Activated naive CD8-positive, alpha-beta T cell treated with anti-CD3 and anti-CD28 coated beads, Interleukin-2, amount 50 U/mL, for 24 hours (primary cell): Measurements from ENCODE around the gene TAF1B.
"Not testable (repeated sequence)": the region's sequence is repeated elsewhere in the genome, so short reads cannot be mapped to it uniquely, and the experiment has no call there.

Experiments
- ATAC-seq: fragments of 150-1000 bp; cut with Tn5 transposase; one replicate; pipeline ENCODE4 v1.10.0; 2021
- DNase-seq: peaks from one replicate; pipeline ENCODE4 v3.0.0; 2021
- H3K27ac Mint-ChIP-seq: one replicate; pipeline ENCODE4 v1.8.0; 2021; ENCODE audit warnings: mild to moderate bottlenecking, mixed read lengths
- H3K27me3 Mint-ChIP-seq: one replicate; pipeline ENCODE4 v1.8.0; 2021; ENCODE audit warnings: mixed read lengths
- H3K36me3 Mint-ChIP-seq: one replicate; pipeline ENCODE4 v1.8.0; 2021; ENCODE audit warnings: low read depth, mixed read lengths
- H3K4me1 Mint-ChIP-seq: one replicate; pipeline ENCODE4 v1.8.0; 2021; ENCODE audit warnings: mixed read lengths
- H3K4me3 Mint-ChIP-seq: one replicate; pipeline ENCODE4 v1.8.0; 2021; ENCODE audit warnings: mild to moderate bottlenecking, moderate library complexity, mixed read lengths
- H3K9me3 Mint-ChIP-seq: one replicate; pipeline ENCODE4 v1.8.0; 2021; ENCODE audit warnings: mixed read lengths

Gene TAF1B

GRCh38 chr2:9907402-9907801, 64.1 kb downstream of the TAF1B start:
- no peaks in the 10 kb centered on the region for H3K9me3 Mint-ChIP-seq
- peaks cover 22% of the 10 kb centered on the region for H3K36me3 Mint-ChIP-seq

GRCh38 chr2:9908639-9909038, 65.4 kb downstream of the TAF1B start:
- H3K27ac Mint-ChIP-seq = no peak overlapping the region
- H3K4me3 Mint-ChIP-seq = no peak overlapping the region
- H3K4me1 Mint-ChIP-seq = peaks cover 2% of the 10 kb centered on the region
- DNase-seq (no peak), ATAC-seq (no peak)
- no peaks in the 10 kb centered on the region for H3K9me3 Mint-ChIP-seq
- H3K36me3 Mint-ChIP-seq = peaks cover 32% of the 10 kb centered on the region
- H3K27me3 Mint-ChIP-seq = no peaks in the 10 kb centered on the region

More at GRCh38 chr2:9907402-9907801, 64.1 kb downstream of the TAF1B start:
- H3K27me3 Mint-ChIP-seq = no peaks in the 10 kb centered on the region
- H3K4me3 Mint-ChIP-seq = no peak overlapping the region
- H3K27ac Mint-ChIP-seq = no peak overlapping the region
- ATAC-seq (no peak), DNase-seq (no peak)
- H3K4me1 Mint-ChIP-seq = peaks cover 2% of the 10 kb centered on the region

- Mint-ChIP-seq H3K27me3 (no peaks in the 10 kb centered on the region), H3K27ac (no peak overlapping the region), H3K9me3 (no peaks in the 10 kb centered on the region), H3K4me3 (no peak overlapping the region), H3K4me1 (peaks cover 4% of the 10 kb centered on the region), H3K36me3 (peaks cover 35% of the 10 kb centered on the region)
- DNase-seq (no peak), ATAC-seq (no peak)
Measured at GRCh38 chr2:9909106-9909505, 65.8 kb downstream of the TAF1B start.

GRCh38 chr2:9910699-9911098, 67.4 kb downstream of the TAF1B start:
- H3K9me3 Mint-ChIP-seq = no peaks in the 10 kb centered on the region
- no peaks in the 10 kb centered on the region for H3K27me3 Mint-ChIP-seq
- H3K4me1 Mint-ChIP-seq = peaks cover 12% of the 10 kb centered on the region
- no peak for ATAC-seq
- peaks cover 35% of the 10 kb centered on the region for H3K36me3 Mint-ChIP-seq
- no peak overlapping the region for H3K27ac Mint-ChIP-seq
- no peak overlapping the region for H3K4me3 Mint-ChIP-seq
- no peak for DNase-seq

- ATAC-seq = no peak
- DNase-seq = no peak
- no peaks in the 10 kb centered on the region for H3K9me3 Mint-ChIP-seq
- no peak overlapping the region for H3K27ac Mint-ChIP-seq
- peaks cover 12% of the 10 kb centered on the region for H3K4me1 Mint-ChIP-seq
- H3K36me3 Mint-ChIP-seq = peaks cover 31% of the 10 kb centered on the region
- H3K27me3 Mint-ChIP-seq = no peaks in the 10 kb centered on the region
- no peak overlapping the region for H3K4me3 Mint-ChIP-seq
Measured at GRCh38 chr2:9912468-9912867, 69.2 kb downstream of the TAF1B start.

- ATAC-seq (peak; percentile 100), DNase-seq (peak; percentile 36)
- H3K27me3 Mint-ChIP-seq = no peaks in the 10 kb centered on the region
- no peaks in the 10 kb centered on the region for H3K9me3 Mint-ChIP-seq
- H3K36me3 Mint-ChIP-seq = peaks cover 31% of the 10 kb centered on the region
- H3K4me3 Mint-ChIP-seq = no peak overlapping the region
- no peak overlapping the region for H3K27ac Mint-ChIP-seq
- H3K4me1 Mint-ChIP-seq = peaks cover 10% of the 10 kb centered on the region
Measured at GRCh38 chr2:9914384-9915065, 71.3 kb downstream of the TAF1B start.

- DNase-seq (no peak), ATAC-seq (no peak)
- H3K36me3 Mint-ChIP-seq = peaks cover 33% of the 10 kb centered on the region
- no peak overlapping the region for H3K4me3 Mint-ChIP-seq
- H3K27me3 Mint-ChIP-seq = no peaks in the 10 kb centered on the region
- peaks cover 10% of the 10 kb centered on the region for H3K4me1 Mint-ChIP-seq
- H3K27ac Mint-ChIP-seq = no peak overlapping the region
- H3K9me3 Mint-ChIP-seq = no peaks in the 10 kb centered on the region
Measured at GRCh38 chr2:9918275-9918674, 75.0 kb downstream of the TAF1B start.

GRCh38 chr2:9919512-9919911, 76.2 kb downstream of the TAF1B start:
- no peaks in the 10 kb centered on the region for H3K27me3 Mint-ChIP-seq
- H3K9me3 Mint-ChIP-seq = no peaks in the 10 kb centered on the region
- no peak overlapping the region for H3K27ac Mint-ChIP-seq
- H3K4me3 Mint-ChIP-seq = no peak overlapping the region
- H3K4me1 Mint-ChIP-seq = peaks cover 3% of the 10 kb centered on the region
- H3K36me3 Mint-ChIP-seq = peaks cover 31% of the 10 kb centered on the region
- ATAC-seq = no peak
- no peak for DNase-seq

GRCh38 chr2:9927020-9927419, 83.7 kb downstream of the TAF1B start:
- not testable (repeated sequence) for H3K9me3 Mint-ChIP-seq, H3K4me3 Mint-ChIP-seq, H3K27ac Mint-ChIP-seq, DNase-seq, H3K4me1 Mint-ChIP-seq, H3K27me3 Mint-ChIP-seq, ATAC-seq
- peaks cover 59% of the 10 kb centered on the region for H3K36me3 Mint-ChIP-seq

- Mint-ChIP-seq H3K27me3 (no peaks in the 10 kb centered on the region), H3K4me1 (peaks cover 4% of the 10 kb centered on the region), H3K27ac (no peak overlapping the region), H3K36me3 (peaks cover 22% of the 10 kb centered on the region), H3K9me3 (no peaks in the 10 kb centered on the region), H3K4me3 (no peak overlapping the region)
- ATAC-seq = no peak
- no peak for DNase-seq
Measured at GRCh38 chr2:9937258-9937657, 94.0 kb downstream of the TAF1B start.

GRCh38 chr2:9937968-9938367, 94.7 kb downstream of the TAF1B start:
- no peaks in the 10 kb centered on the region for H3K27me3 Mint-ChIP-seq
- H3K9me3 Mint-ChIP-seq = no peaks in the 10 kb centered on the region

GRCh38 chr2:9939587-9940485, 96.6 kb downstream of the TAF1B start:
- peaks cover 6% of the 10 kb centered on the region for H3K36me3 Mint-ChIP-seq
- no peaks in the 10 kb centered on the region for H3K9me3 Mint-ChIP-seq
- DNase-seq = no peak
- no peak overlapping the region for H3K4me3 Mint-ChIP-seq
- no peak overlapping the region for H3K27ac Mint-ChIP-seq
- peaks cover 4% of the 10 kb centered on the region for H3K4me1 Mint-ChIP-seq
- ATAC-seq = no peak
- H3K27me3 Mint-ChIP-seq = peaks cover 3% of the 10 kb centered on the region

More at GRCh38 chr2:9937968-9938367, 94.7 kb downstream of the TAF1B start:
- Mint-ChIP-seq H3K36me3 (peaks cover 21% of the 10 kb centered on the region), H3K27ac (no peak overlapping the region), H3K4me1 (peaks cover 4% of the 10 kb centered on the region), H3K4me3 (no peak overlapping the region)
- DNase-seq (no peak), ATAC-seq (peak; percentile 17)

- no peak for ATAC-seq
- Mint-ChIP-seq H3K36me3 (no peaks in the 10 kb centered on the region), H3K9me3 (no peaks in the 10 kb centered on the region), H3K4me3 (no peak overlapping the region), H3K4me1 (no peaks in the 10 kb centered on the region), H3K27me3 (peaks cover 13% of the 10 kb centered on the region), H3K27ac (no peak overlapping the region)
- DNase-seq = no peak
Measured at GRCh38 chr2:9941196-9941995, 98.1 kb downstream of the TAF1B start.

GRCh38 chr2:9941996-9942390, 98.7 kb downstream of the TAF1B start:
- Mint-ChIP-seq H3K9me3 (no peaks in the 10 kb centered on the region), H3K4me3 (no peak overlapping the region), H3K4me1 (no peaks in the 10 kb centered on the region), H3K27ac (no peak overlapping the region), H3K36me3 (no peaks in the 10 kb centered on the region), H3K27me3 (peaks cover 14% of the 10 kb centered on the region)
- no peak for DNase-seq
- ATAC-seq = no peak
